Stomach smooth muscle (tissue), 2 donors: ENCODE results near the gene POLR1C.

Experiments
- H3K27ac ChIP-seq: one replicate; pipeline ENCODE4 v1.7.0; 2013; ENCODE audit warnings: mild to moderate bottlenecking, low read length, inconsistent platforms
- H3K27me3 ChIP-seq, 2 donors: one replicate each; pipeline ENCODE4 v1.7.0; 2013; ENCODE audit warnings: low read length in 2 of 2; ENCODE audit not compliant: insufficient read depth in 2 of 2, control insufficient read depth in 1 of 2
- H3K36me3 ChIP-seq, 2 donors: one replicate each; pipeline ENCODE4 v1.7.0; 2013; ENCODE audit warnings: low read length in 2 of 2; ENCODE audit not compliant: control insufficient read depth in 2 of 2, insufficient read depth in 2 of 2
- H3K4me1 ChIP-seq: one replicate; pipeline ENCODE4 v1.7.0; 2013; ENCODE audit warnings: low read length; ENCODE audit not compliant: control insufficient read depth, insufficient read depth
- H3K4me3 ChIP-seq, 2 donors: one replicate each; pipeline ENCODE4 v1.7.0; 2013; ENCODE audit warnings: low read length in 2 of 2
- H3K9ac ChIP-seq, 2 donors: one replicate each; pipeline ENCODE4 v1.7.0; 2013; ENCODE audit warnings: low read length in 2 of 2, mild to moderate bottlenecking in 1 of 2
- H3K9me3 ChIP-seq, 2 donors: one replicate each; pipeline ENCODE4 v1.7.0; 2013; ENCODE audit warnings: low read length in 2 of 2; ENCODE audit not compliant: control insufficient read depth in 2 of 2
- donor health status: healthy.
- donor health status: Pancreatic carcinoma.

Gene POLR1C

GRCh38 chr6:43510827-43511163, 6.1 kb upstream of the POLR1C start:
- Histone ChIP-seq H3K27ac (peak overlapping the region; percentile 31), H3K9me3 (no peaks in the 10 kb centered on the region), H3K4me1 (peaks cover 31% of the 10 kb centered on the region), H3K36me3 (peaks cover 25 to 36% of the 10 kb centered on the region in 2 donors), H3K27me3 (peaks cover 0 to 2% of the 10 kb centered on the region in 2 donors), H3K9ac (peak overlapping the region in 1 of 2 donors; percentile 71), H3K4me3 (peak overlapping the region; percentile 67 to 73)

GRCh38 chr6:43511824-43512415, 5.0 kb upstream of the POLR1C start:
- peaks cover 23 to 36% of the 10 kb centered on the region in 2 donors for H3K36me3 ChIP-seq
- H3K4me1 ChIP-seq, result peaks cover 32% of the 10 kb centered on the region

GRCh38 chr6:43515808-43516207, 1.1 kb upstream of the POLR1C start:
- Histone ChIP-seq H3K4me1 (peaks cover 23% of the 10 kb centered on the region), H3K9ac (peak overlapping the region; percentile 89 to 97), H3K36me3 (peaks cover 40 to 52% of the 10 kb centered on the region in 2 donors)

More at GRCh38 chr6:43511824-43512415, 5.0 kb upstream of the POLR1C start:
- no peak overlapping the region for H3K4me3 ChIP-seq
- H3K9me3 ChIP-seq, result no peaks in the 10 kb centered on the region
- no peak overlapping the region for H3K9ac ChIP-seq
- H3K27ac ChIP-seq, result no peak overlapping the region
- peaks cover 0 to 2% of the 10 kb centered on the region in 2 donors for H3K27me3 ChIP-seq

GRCh38 chr6:43516367-43516696, 557 bp upstream of the POLR1C start:
- peaks cover 45 to 54% of the 10 kb centered on the region in 2 donors for H3K36me3 ChIP-seq

More at GRCh38 chr6:43515808-43516207, 1.1 kb upstream of the POLR1C start:
- Histone ChIP-seq H3K27ac (no peak overlapping the region), H3K4me3 (peak overlapping the region; percentile 89 to 100), H3K9me3 (no peaks in the 10 kb centered on the region), H3K27me3 (no peaks in the 10 kb centered on the region)

GRCh38 chr6:43517505-43518357, 842 bp downstream of the POLR1C start:
- Histone ChIP-seq H3K27ac (no peak overlapping the region), H3K4me3 (peak overlapping the region; percentile 89 to 100), H3K36me3 (peaks cover 41 to 53% of the 10 kb centered on the region in 2 donors), H3K4me1 (peaks cover 23% of the 10 kb centered on the region), H3K27me3 (no peaks in the 10 kb centered on the region), H3K9me3 (no peaks in the 10 kb centered on the region), H3K9ac (peak overlapping the region; percentile 89 to 97)

More at GRCh38 chr6:43516367-43516696, 557 bp upstream of the POLR1C start:
- Histone ChIP-seq H3K27me3 (no peaks in the 10 kb centered on the region), H3K4me3 (peak overlapping the region; percentile 89 to 100), H3K27ac (peak overlapping the region; percentile 82), H3K4me1 (peaks cover 23% of the 10 kb centered on the region), H3K9me3 (no peaks in the 10 kb centered on the region), H3K9ac (peak overlapping the region; percentile 89 to 97)

GRCh38 chr6:43520097-43520496, 3.2 kb downstream of the POLR1C start:
- Histone ChIP-seq H3K27ac (no peak overlapping the region), H3K27me3 (no peaks in the 10 kb centered on the region), H3K4me3 (no peak overlapping the region), H3K9me3 (no peaks in the 10 kb centered on the region), H3K4me1 (peaks cover 22% of the 10 kb centered on the region), H3K9ac (no peak overlapping the region), H3K36me3 (peaks cover 53 to 57% of the 10 kb centered on the region in 2 donors)

GRCh38 chr6:43521836-43522235, 4.9 kb downstream of the POLR1C start:
- peaks cover 11% of the 10 kb centered on the region for H3K4me1 ChIP-seq

GRCh38 chr6:43522547-43523261, 5.8 kb downstream of the POLR1C start:
- H3K27ac ChIP-seq, result no peak overlapping the region
- peaks cover 71 to 76% of the 10 kb centered on the region in 2 donors for H3K36me3 ChIP-seq

More at GRCh38 chr6:43521836-43522235, 4.9 kb downstream of the POLR1C start:
- Histone ChIP-seq H3K9me3 (no peaks in the 10 kb centered on the region), H3K36me3 (peaks cover 66 to 68% of the 10 kb centered on the region in 2 donors), H3K4me3 (no peak overlapping the region), H3K9ac (no peak overlapping the region), H3K27me3 (no peaks in the 10 kb centered on the region), H3K27ac (no peak overlapping the region)

GRCh38 chr6:43523284-43523683, 6.4 kb downstream of the POLR1C start:
- Histone ChIP-seq H3K27ac (no peak overlapping the region), H3K27me3 (no peaks in the 10 kb centered on the region), H3K36me3 (peaks cover 76 to 82% of the 10 kb centered on the region in 2 donors), H3K9me3 (no peaks in the 10 kb centered on the region), H3K4me3 (no peak overlapping the region), H3K9ac (no peak overlapping the region), H3K4me1 (peaks cover 5% of the 10 kb centered on the region)

More at GRCh38 chr6:43522547-43523261, 5.8 kb downstream of the POLR1C start:
- no peak overlapping the region for H3K9ac ChIP-seq
- peaks cover 11% of the 10 kb centered on the region for H3K4me1 ChIP-seq
- no peaks in the 10 kb centered on the region for H3K9me3 ChIP-seq
- no peaks in the 10 kb centered on the region for H3K27me3 ChIP-seq
- no peak overlapping the region for H3K4me3 ChIP-seq

GRCh38 chr6:43524483-43524961, 7.6 kb downstream of the POLR1C start:
- H3K36me3 ChIP-seq, result peaks cover 77 to 80% of the 10 kb centered on the region in 2 donors
- H3K4me1 ChIP-seq, result peaks cover 3% of the 10 kb centered on the region
- H3K9me3 ChIP-seq, result no peaks in the 10 kb centered on the region
- no peak overlapping the region for H3K4me3 ChIP-seq
- H3K27me3 ChIP-seq, result no peaks in the 10 kb centered on the region
- no peak overlapping the region for H3K27ac ChIP-seq
- no peak overlapping the region for H3K9ac ChIP-seq
